Small intestine (tissue), 7 donors: ENCODE data around the gene ICAM1. TPM values are rescaled to one million over a fixed set of nuclear protein-coding genes. Genes with fewer than 3 reads are reported as not detected.
A peak's percentile ranks its signal among the peaks of the same experiment; 100 is the strongest.

Source experiments
- DNase-seq, 2 donors: peaks; one replicate each; pipeline versions ENCODE4 v3.0.0 to v3.0.0-alpha.2; 2013
- FAIRE-seq: peaks from 2 replicates; lab custom pipeline; 2012; peaks lifted over from hg19 to GRCh38; lab: Jason Lieb, UNC
- H3K27ac ChIP-seq, 3 donors: one replicate each; pipeline ENCODE4 v1.5.1; 2013; ENCODE audit warnings: low read length in 2 of 3, mild to moderate bottlenecking in 2 of 3, control low read depth in 1 of 3, inconsistent platforms in 1 of 3, low read depth in 1 of 3, moderate library complexity in 1 of 3
- H3K27me3 ChIP-seq, 3 donors: one replicate each; pipeline ENCODE4 v1.6.1; 2013; ENCODE audit warnings: low read length in 3 of 3, inconsistent platforms in 1 of 3; ENCODE audit not compliant: control insufficient read depth in 3 of 3, insufficient read depth in 3 of 3
- H3K36me3 ChIP-seq, 3 donors: one replicate each; pipeline ENCODE4 v1.6.1; 2013; ENCODE audit warnings: low read length in 3 of 3, inconsistent platforms in 1 of 3, low read depth in 1 of 3, mild to moderate bottlenecking in 1 of 3, moderate library complexity in 1 of 3; ENCODE audit not compliant: control insufficient read depth in 3 of 3, insufficient read depth in 2 of 3
- H3K4me1 ChIP-seq, 3 donors: one replicate each; pipeline ENCODE4 v1.6.1; 2013; ENCODE audit warnings: low read length in 2 of 3, inconsistent platforms in 1 of 3, low read depth in 1 of 3, mild to moderate bottlenecking in 1 of 3, moderate library complexity in 1 of 3; ENCODE audit not compliant: control insufficient read depth in 3 of 3, insufficient read depth in 2 of 3
- H3K4me3 ChIP-seq, 3 donors: one replicate each; pipeline ENCODE4 v1.5.1; 2013; ENCODE audit warnings: low read length in 3 of 3, control low read depth in 1 of 3, inconsistent platforms in 1 of 3, low read depth in 1 of 3, mild to moderate bottlenecking in 1 of 3, moderate library complexity in 1 of 3
- H3K9me3 ChIP-seq, 2 donors: one replicate each; pipeline ENCODE4 v1.6.1; 2013; ENCODE audit warnings: low read depth in 1 of 2, low read length in 1 of 2; ENCODE audit not compliant: control insufficient read depth in 2 of 2, insufficient read depth in 1 of 2
- WGBS, 3 donors: extraction: QIAGEN DNeasy Blood & Tissue Kit; methylation state at CpG; one replicate each; pipeline ENCODE4 v1.1.7; 2013; 5-methylcytosine and 5-hydroxymethylcytosine counted together
- polyA plus RNA-seq, 4 donors: library from polyadenylated mRNA; stranded (reverse) in 3 of 4; unstranded in 1 of 4; fragments of 200-250 nt in 3 of 4; fragments of 120-200 nt in 1 of 4; gene quantifications; one replicate each; pipeline versions ENCODE4 v1.2.1 to v1.2.3, GENCODE V29; 2013
- donor health status: healthy with polysubstance abuse.
- donor health status: control.
- donor health status: control.
- donor health status: Bipolar disorder and iron deficiency.
- donor health status: healthy.

ICAM1 gene
- polyA plus RNA-seq, 4 donors, result 1.6 to 18.2 (median 11.5) TPM

DNA sequence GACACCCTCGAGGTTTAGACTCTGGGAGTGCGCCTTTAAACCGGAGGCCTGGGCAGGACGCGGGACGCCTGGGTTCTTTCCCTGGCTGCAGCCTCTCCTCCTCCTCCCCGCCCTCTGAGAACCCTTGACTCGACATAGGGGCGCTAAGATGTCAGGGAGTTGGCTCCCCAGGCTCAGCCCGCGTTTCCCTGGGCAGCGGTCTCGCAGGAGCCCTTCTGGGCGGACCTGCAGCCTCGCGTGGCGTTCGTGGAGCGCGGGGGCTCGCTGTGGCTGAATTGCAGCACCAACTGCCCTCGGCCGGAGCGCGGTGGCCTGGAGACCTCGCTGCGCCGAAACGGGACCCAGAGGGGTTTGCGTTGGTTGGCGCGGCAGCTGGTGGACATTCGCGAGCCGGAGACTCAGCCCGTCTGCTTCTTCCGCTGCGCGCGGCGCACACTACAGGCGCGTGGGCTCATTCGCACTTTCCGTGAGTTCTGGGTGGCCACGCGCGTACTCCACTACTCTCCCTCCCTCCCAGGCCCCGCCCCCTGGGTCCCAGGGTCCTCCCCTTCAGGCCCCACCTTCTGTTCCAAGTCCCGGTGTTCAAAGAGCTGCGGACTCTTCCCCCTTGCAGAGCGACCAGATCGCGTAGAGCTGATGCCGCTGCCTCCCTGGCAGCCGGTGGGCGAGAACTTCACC lies 20.1 kb downstream of the ICAM1 start:
- Histone ChIP-seq H3K9me3 (peaks cover 0 to 11% of the 10 kb centered on the region in 2 donors), H3K4me1 (peaks cover 0 to 63% (median 7%) of the 10 kb centered on the region in 3 donors), H3K27me3 (peaks cover 4 to 94% (median 42%) of the 10 kb centered on the region in 3 donors), H3K27ac (no peak overlapping the region), H3K4me3 (peak overlapping the region; percentile 14 to 23 (median 19)), H3K36me3 (no peaks in the 10 kb centered on the region)
- FAIRE-seq, result no peak
- WGBS, 3 donors, result 1 to 3% (median 1%) methylated on average over 45 to 57 of the region's 57 CpGs
- DNase-seq, result peak; percentile 53 to 72

DNA sequence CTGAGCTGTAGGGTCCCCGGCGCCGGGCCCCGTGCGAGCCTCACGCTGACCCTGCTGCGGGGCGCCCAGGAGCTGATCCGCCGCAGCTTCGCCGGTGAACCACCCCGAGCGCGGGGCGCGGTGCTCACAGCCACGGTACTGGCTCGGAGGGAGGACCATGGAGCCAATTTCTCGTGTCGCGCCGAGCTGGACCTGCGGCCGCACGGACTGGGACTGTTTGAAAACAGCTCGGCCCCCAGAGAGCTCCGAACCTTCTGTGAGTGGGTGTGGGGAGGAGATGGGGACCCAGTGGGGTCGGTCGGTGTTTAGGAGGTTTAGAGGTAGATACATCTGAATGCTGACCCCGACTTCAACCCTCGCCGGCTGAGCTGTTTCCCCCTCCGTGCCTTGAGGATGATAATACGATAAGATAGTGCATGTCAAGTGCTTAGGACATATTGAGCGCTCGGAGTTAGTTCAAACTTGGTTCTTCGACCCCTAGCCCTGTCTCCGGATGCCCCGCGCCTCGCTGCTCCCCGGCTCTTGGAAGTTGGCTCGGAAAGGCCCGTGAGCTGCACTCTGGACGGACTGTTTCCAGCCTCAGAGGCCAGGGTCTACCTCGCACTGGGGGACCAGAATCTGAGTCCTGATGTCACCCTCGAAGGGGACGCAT lies 20.8 kb downstream of the ICAM1 start:
- no peak for DNase-seq
- H3K27ac ChIP-seq, result no peak overlapping the region

DNA sequence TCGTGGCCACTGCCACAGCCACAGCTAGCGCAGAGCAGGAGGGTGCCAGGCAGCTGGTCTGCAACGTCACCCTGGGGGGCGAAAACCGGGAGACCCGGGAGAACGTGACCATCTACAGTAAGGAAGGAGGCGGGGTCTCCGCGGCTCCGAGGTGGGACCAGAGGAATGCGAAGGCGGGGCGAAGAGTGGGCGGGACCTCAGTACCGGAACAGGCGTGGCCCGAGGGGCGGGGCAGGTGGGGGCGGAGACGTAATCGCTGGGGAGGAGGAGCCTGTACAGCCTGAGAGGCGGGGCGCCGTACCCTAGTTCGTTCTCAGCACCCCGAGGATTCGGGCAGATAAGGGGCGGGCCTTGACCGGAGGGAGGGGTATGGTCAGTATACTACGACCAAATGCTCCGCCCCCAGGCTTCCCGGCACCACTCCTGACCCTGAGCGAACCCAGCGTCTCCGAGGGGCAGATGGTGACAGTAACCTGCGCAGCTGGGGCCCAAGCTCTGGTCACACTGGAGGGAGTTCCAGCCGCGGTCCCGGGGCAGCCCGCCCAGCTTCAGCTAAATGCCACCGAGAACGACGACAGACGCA lies 21.4 kb downstream of the ICAM1 start:
- WGBS, 3 donors, result 1 to 3% (median 1%) methylated on average over 43 to 45 of the region's 45 CpGs

More for the DNA sequence above, 20.8 kb downstream of the ICAM1 start:
- 1 to 3% (median 2%) methylated on average over 48 to 49 of the region's 49 CpGs for WGBS, 3 donors
- Histone ChIP-seq H3K27me3 (peaks cover 4 to 98% (median 47%) of the 10 kb centered on the region in 3 donors), H3K4me3 (peak overlapping the region; percentile 14 to 23 (median 19)), H3K4me1 (peaks cover 0 to 61% (median 8%) of the 10 kb centered on the region in 3 donors), H3K36me3 (no peaks in the 10 kb centered on the region), H3K9me3 (peaks cover 0 to 11% of the 10 kb centered on the region in 2 donors)
- FAIRE-seq, result no peak

DNA sequence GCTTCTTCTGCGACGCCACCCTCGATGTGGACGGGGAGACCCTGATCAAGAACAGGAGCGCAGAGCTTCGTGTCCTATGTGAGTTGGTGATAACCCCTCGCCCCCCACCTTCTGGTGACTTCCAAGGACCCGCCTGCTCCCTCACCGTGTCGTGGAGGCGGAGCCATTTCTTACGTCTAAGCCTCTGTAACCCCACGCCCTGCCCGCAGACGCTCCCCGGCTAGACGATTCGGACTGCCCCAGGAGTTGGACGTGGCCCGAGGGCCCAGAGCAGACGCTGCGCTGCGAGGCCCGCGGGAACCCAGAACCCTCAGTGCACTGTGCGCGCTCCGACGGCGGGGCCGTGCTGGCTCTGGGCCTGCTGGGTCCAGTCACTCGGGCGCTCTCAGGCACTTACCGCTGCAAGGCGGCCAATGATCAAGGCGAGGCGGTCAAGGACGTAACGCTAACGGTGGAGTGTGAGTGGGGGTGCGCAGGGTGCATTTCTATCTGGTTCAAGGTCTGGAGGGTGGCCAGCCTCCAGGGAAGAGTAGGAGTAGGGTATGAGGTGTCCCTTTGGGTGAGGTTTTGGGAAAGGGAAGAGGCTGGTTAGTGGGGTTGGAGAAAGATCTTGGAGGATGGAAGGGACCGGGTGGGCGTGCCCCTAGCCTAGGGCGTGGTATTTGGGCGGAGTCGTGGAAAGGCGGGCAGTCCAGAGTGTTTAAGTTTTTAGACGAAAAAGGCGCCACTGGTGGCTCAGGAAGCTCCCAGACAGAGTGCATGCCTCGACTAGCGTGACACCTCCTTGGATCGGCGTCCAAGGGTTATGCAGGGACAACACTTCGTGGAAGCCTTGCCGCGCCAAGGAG lies 22.1 kb downstream of the ICAM1 start:
- H3K4me3 ChIP-seq, result peak overlapping the region in 2 of 3 donors; percentile 14 to 23
- H3K9me3 ChIP-seq, result peaks cover 0 to 11% of the 10 kb centered on the region in 2 donors
- H3K27ac ChIP-seq, result no peak overlapping the region
- DNase-seq (peak in 1 of 2 donors; percentile 48), FAIRE-seq (no peak)
- H3K27me3 ChIP-seq, result peaks cover 4 to 88% (median 47%) of the 10 kb centered on the region in 3 donors
- peaks cover 0 to 49% (median 8%) of the 10 kb centered on the region in 3 donors for H3K4me1 ChIP-seq
- 11 to 18% (median 14%) methylated on average over 54 to 56 of the region's 56 CpGs for WGBS, 3 donors
- H3K36me3 ChIP-seq, result no peaks in the 10 kb centered on the region

More for the DNA sequence above, 21.4 kb downstream of the ICAM1 start:
- peaks cover 4 to 95% (median 49%) of the 10 kb centered on the region in 3 donors for H3K27me3 ChIP-seq
- no peak overlapping the region for H3K27ac ChIP-seq
- H3K4me3 ChIP-seq, result peak overlapping the region in 2 of 3 donors; percentile 14 to 23
- peaks cover 0 to 11% of the 10 kb centered on the region in 2 donors for H3K9me3 ChIP-seq
- H3K36me3 ChIP-seq, result no peaks in the 10 kb centered on the region
- peak; percentile 79 to 84 for DNase-seq
- no peak for FAIRE-seq
- H3K4me1 ChIP-seq, result peaks cover 0 to 55% (median 8%) of the 10 kb centered on the region in 3 donors

DNA sequence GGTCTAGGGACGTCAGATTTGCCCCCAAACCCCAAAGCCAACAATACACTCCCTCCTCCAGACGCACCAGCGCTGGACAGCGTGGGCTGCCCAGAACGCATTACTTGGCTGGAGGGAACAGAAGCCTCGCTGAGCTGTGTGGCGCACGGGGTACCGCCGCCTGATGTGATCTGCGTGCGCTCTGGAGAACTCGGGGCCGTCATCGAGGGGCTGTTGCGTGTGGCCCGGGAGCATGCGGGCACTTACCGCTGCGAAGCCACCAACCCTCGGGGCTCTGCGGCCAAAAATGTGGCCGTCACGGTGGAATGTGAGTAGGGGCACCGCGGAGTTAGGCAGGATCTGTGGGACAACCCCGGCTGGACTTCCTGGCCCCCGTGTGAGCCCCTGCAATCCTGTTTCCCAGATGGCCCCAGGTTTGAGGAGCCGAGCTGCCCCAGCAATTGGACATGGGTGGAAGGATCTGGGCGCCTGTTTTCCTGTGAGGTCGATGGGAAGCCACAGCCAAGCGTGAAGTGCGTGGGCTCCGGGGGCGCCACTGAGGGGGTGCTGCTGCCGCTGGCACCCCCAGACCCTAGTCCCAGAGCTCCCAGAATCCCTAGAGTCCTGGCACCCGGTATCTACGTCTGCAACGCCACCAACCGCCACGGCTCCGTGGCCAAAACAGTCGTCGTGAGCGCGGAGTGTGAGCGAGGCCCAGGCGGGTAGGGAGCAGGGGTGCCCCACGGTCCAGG lies 22.9 kb downstream of the ICAM1 start:
- Histone ChIP-seq H3K36me3 (no peaks in the 10 kb centered on the region), H3K27me3 (peaks cover 4 to 80% (median 45%) of the 10 kb centered on the region in 3 donors), H3K4me1 (peaks cover 0 to 42% (median 8%) of the 10 kb centered on the region in 3 donors), H3K4me3 (no peak overlapping the region), H3K27ac (no peak overlapping the region), H3K9me3 (peaks cover 0 to 11% of the 10 kb centered on the region in 2 donors)
- no peak for DNase-seq
- no peak for FAIRE-seq
- 18 to 30% (median 26%) methylated on average over 48 to 49 of the region's 49 CpGs for WGBS, 3 donors

DNA sequence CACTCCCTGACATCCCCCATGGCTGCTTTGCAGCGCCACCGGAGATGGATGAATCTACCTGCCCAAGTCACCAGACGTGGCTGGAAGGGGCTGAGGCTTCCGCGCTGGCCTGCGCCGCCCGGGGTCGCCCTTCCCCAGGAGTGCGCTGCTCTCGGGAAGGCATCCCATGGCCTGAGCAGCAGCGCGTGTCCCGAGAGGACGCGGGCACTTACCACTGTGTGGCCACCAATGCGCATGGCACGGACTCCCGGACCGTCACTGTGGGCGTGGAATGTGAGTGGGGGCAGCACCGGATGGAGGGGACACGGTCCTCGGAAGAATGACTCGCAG lies 23.4 kb downstream of the ICAM1 start:
- Histone ChIP-seq H3K27ac (no peak overlapping the region), H3K9me3 (peaks cover 0 to 11% of the 10 kb centered on the region in 2 donors), H3K27me3 (peaks cover 4 to 76% (median 43%) of the 10 kb centered on the region in 3 donors), H3K4me3 (no peak overlapping the region), H3K4me1 (peaks cover 0 to 36% (median 8%) of the 10 kb centered on the region in 3 donors), H3K36me3 (no peaks in the 10 kb centered on the region)
- DNase-seq (peak in 1 of 2 donors; percentile 39), FAIRE-seq (no peak)
- 8 to 12% (median 8%) methylated on average over 25 of the region's 25 CpGs for WGBS, 3 donors

DNA sequence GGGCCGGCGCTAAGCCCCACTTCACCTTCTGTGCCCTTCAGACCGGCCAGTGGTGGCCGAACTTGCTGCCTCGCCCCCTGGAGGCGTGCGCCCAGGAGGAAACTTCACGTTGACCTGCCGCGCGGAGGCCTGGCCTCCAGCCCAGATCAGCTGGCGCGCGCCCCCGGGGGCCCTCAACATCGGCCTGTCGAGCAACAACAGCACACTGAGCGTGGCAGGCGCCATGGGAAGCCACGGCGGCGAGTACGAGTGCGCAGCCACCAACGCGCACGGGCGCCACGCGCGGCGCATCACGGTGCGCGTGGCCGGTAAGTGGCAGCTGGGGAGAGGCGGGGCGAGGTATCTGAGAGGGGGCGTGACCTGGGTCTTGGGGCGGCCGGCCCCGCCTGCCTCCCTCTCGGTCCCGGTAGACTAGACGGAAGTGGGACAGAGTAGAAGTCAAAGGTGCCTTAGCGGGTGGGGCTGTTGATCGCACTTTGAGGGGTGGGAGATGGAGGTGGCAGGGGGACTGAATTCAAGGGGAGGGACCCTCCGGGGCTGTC lies 24.5 kb downstream of the ICAM1 start:
- peaks cover 0 to 30% (median 8%) of the 10 kb centered on the region in 3 donors for H3K4me1 ChIP-seq
- FAIRE-seq (no peak), DNase-seq (peak; percentile 52 to 63)
- peaks cover 4 to 73% (median 36%) of the 10 kb centered on the region in 3 donors for H3K27me3 ChIP-seq
- no peak overlapping the region for H3K27ac ChIP-seq
- H3K9me3 ChIP-seq, result peaks cover 0 to 11% of the 10 kb centered on the region in 2 donors
- peak overlapping the region in 1 of 3 donors; percentile 29 for H3K4me3 ChIP-seq
- H3K36me3 ChIP-seq, result no peaks in the 10 kb centered on the region
- 1 to 2% (median 2%) methylated on average over 47 to 48 of the region's 48 CpGs for WGBS, 3 donors
